Activated CD4-positive, CD25-positive, alpha-beta regulatory T cell (primary cell): ENCODE measurements around the gene JUNB.

Experiments
- DNase-seq, 4 experiments: peaks; one replicate each; lab custom pipeline; 2025; lab: John Stamatoyannopoulos, UW

Gene JUNB

GRCh38 chr19:12842511-12842910, 51.2 kb downstream of the JUNB start:
- DNase-seq = no peak
